Activated T-cell treated with anti-CD3 and anti-CD28 coated beads for 1 hour (primary cell): ENCODE measurements around the gene PRKAG2.
"Not testable (repeated sequence)": the region's sequence is repeated elsewhere in the genome, so short reads cannot be mapped to it uniquely, and the experiment has no call there.

Experiments used
- DNase-seq: peaks from one replicate; pipeline ENCODE4 v3.0.0-alpha.2; 2020; ENCODE audit warnings: low read depth

The PRKAG2 gene

DNA sequence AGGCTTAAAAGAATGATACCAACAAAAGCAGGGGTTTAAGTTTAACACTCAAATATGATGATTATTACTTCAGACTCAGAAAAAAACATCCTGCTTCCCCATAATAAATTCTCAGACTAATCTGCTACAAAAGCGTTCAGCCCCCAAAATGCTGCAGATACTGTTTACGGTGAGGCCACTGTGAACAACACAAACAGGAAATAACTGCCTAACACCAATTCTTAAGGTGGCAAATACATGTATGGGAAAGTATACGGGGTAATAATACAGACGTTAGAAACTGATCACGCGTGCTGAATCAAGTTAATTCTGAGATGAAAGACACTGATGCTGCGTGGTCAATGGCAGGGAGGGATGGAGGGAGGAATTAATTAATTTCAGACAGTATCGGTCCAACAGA, 295.2 kb downstream of the PRKAG2 start:
- no peak for DNase-seq

DNA sequence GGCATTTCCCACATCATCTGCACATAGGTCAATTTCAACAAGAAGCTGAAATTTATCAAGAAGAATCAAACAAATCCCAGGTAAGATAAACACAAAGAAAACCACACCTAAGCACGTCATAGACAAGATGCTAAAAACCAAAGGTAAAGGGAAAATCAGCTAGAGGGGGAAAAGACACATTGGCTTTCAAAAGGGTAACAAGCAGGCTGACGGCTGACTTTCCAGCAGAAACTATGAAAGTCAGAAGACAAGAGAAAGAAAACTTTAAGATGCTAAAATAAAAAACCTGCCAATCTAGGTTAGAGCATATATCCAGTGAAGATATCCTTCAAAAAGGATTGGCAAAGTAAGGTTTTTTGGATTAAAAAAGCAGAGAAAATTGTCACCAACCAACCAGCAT, 297.3 kb downstream of the PRKAG2 start:
- DNase-seq: no peak

DNA sequence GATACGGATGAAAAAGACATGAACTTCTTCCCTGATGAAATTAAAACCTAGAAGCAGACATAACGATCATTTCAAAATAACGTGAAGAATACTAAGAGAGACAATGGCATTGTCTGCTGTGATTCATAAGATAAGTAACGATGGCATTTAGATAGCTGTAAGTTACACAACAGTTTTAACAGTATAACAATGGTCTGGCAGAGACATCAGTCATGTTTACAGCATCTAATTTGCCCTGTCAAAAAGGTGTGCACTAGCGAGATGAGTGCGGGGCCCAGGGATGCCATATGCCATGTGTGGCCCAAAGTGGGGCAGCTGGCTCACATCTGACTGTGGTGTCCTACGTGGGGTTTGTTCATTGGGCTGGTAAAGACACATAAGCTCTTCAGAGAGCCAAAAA, 301.5 kb downstream of the PRKAG2 start:
- no peak for DNase-seq

DNA sequence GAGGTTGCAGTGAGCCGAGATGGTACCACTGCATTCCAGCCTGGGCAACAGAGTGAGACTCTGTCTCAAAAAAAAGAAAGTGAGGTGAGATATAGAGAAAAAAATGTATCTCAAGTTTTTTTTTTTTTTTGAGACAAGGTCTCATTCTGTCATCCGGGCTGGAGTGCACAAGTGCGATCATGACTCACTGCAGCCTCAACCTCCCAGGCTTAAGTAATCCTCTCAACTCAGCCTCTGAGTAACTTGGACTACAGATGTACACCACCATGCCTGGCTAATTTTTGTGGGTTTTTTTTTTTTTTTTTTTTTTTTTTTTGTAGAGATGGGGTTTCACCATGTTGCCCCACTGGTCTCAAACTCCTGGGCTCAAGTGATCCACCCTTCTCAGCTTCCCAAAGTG, 303.9 kb downstream of the PRKAG2 start:
- DNase-seq: not testable (repeated sequence)

DNA sequence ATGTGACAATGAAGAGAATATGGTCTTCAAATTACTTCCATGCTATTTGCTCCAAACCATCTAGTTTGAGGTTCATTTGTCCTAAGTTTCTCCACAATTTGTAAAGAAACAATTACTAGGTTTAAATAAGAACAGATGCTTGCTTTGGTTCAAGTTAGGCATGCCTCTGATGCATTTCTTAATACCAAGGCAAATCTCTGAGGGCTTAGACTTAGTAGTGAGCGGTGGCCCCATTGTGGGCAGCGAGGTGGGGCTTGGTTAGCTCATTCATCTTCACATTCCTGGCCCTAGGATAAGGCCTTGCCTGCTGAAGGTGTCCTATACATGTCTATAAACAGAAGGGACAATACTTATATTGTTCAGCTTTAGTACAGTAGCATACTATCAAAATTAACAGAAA, 304.8 kb downstream of the PRKAG2 start:
- DNase-seq: no peak

DNA sequence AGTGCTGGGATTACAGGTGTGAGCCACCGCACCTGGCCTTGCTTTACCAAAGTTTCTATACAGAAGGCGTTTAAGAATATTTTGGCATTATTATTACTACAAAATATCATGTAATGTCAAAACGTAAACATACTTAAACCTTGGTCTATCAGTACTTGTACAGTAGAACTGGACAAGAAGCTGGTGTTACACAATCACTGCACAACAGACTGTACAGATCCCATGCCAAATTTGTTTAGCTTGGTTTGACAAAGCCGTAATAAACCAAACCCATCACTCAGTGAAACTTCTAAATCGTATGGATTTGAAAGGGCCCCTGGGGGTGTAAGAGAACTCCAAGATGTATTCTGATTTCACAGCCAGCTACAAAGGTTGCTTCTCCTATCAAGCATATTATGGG, 305.4 kb downstream of the PRKAG2 start:
- DNase-seq: no peak

DNA sequence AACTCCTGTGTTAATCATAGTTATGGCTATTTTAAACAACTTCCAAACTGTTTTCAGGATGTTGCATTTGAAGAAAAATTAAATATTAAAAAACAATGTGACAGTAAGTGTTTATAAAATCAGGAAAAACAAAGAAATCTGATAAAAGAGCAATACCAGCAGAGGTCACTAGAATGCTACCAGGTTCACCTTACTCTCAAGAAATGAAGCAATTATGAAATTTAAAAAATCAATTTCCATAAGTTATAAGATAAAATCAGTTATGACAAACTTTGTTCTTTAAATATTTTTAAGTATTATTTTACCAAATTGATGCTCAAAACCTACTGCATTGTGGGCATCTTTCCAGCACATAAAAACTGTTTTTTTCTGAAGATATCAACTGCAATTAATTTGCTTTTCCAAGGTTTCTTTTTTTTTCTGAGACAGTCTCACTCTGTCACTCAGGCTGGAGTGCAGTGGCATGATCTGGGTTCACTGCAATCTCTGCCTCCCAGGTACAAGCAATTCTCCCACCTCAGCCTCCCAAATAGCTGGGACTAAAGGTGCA, 306.5 kb downstream of the PRKAG2 start:
- DNase-seq: no peak

DNA sequence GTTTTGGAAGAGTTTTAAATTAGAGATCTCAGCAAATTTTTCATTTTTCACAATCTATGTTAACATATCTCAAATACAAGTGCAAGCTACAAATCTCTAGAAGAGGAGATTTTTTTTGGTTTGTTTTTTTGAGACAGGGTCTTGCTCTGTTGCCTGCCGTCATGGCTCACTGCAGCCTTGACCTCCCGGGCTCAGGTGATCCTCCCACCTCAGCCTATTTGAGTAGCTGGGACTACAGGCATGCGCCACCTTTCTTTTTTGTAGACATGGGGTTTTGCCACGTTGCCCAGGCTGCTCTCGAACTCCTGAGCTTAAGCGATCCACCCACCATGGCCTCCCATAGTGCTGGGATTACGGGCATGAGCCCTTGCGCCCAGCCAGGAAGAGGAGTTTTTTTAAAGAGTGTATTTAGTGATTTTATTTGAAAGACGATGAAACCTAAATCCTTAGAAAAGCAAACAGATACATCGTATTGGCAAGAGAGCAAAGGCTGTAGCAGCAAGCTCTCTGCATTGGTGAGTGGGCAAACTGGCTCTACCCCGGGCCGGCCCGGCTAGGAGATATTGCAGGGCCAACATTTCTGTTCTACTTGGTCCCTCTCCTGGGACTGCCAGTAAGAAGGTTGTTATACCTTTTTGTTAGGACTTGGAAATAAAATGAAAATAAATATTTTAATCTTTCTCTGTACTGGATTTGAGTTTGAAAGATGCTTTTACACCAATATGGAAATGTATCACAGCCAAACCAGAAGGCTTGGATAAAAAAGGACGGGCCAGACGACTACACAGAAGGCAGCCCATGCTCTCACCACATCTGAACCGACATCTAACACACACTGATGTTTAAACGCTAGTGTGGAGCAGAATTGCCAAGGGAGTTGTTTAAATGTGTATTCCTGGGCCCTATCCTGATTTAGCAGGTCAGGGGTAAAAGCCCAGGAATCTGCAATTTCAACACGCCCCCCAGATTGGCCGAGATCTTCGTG, 307.7 kb downstream of the PRKAG2 start:
- no peak for DNase-seq

DNA sequence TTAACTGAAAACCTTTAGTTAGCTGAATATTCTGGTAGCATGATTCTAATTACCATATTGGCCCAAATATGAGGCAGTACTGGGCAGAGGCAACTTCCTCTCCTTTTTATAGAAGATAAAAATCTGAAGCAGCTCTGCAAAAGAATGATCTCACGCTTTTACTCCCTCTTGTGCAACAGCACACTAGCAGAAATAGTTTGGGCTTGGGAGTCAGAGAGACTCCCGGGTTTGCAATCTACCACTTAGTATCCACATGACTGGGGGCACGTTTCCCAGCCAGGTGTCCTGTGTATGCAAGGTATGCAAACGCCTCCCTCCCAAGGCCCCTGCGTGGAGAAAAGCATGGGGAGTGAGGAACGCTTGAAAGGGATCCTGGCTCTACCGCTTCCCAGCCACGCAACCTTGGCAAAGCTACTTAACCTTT, 310.0 kb downstream of the PRKAG2 start:
- DNase-seq: no peak

DNA sequence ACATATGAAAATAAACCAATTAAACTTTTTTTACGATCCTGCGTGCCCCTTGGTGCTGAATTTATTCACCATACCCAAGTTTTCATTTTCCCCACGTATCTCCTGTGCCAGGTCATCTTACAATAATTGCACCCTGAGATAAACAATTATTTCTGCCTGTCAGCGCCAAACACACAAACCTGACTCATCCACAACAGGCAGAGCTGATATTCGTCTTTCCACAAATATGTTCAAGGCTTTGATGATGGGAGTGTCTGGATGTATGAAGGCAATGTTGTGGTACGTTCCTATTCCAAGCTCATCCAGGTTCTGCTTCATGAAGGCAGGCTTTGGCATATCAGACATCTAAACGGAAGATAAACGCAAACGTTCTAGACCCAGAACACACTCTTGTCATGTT, 311.4 kb downstream of the PRKAG2 start:
- no peak for DNase-seq

DNA sequence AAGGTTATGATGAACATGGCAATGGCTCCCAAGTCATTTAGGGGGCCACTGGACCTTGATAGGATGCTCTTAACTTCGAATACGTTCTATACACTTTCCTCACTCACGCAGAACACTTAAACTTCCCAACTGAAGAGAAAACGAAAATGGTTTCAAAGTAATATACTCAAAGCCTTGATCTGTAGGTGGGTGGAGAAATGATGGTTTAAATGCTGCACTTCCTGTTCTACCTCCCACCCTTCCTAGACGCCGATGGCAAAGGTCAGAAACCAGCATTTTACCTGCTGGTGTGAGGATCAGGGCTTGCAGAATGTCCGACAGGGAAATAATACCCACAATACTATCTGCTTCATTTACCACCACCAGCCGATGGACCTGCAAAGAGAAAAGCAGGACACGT, 316.7 kb downstream of the PRKAG2 start:
- no peak for DNase-seq

DNA sequence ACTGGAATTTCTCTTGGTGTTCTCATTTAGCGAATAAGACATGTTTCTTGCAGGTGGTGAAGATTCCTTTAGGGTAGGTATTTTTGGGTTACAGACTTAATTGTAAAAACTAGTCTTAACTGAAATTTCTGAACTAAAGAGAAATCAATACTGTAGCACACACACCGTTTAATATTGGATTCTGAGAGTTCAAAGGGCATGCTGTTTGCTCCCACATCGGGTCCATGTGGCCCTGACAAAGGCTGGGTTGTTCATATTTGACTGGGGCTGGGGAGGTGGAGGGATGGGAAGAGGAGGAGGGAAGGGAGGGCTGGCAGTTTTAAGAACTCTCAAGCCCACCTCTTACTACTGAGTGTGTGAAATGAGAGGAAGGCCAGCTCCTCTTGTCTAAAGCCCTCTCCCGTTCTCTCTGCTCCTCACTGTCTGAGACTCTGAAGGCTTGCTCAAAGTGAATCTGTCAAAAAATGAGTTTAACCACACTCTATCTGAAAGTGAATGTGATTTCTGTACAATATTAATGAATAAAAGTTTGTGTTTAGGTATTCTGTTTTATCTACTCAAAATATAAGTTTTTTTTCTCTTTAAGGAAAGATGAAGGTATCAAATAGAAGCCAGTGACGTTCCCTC, 317.2 kb downstream of the PRKAG2 start:
- no peak for DNase-seq

DNA sequence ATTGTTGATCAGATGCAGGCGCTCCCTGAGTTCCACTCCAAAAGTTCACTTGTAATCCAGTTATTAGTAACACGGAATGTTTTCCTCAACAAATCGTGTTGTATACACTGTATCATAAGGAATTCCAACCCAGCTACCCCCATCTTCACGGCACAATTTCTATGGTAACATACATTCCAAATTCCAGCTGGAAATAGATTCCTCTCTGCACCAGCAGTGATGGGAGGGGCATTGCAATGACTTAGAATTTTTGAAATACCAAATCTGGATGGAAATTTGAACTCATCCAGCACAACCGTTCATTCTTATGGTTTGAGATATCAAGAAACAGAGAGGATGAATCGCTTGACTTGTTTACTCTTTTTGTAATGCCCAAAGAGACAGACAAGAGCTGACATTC, 318.3 kb downstream of the PRKAG2 start:
- DNase-seq: no peak

DNA sequence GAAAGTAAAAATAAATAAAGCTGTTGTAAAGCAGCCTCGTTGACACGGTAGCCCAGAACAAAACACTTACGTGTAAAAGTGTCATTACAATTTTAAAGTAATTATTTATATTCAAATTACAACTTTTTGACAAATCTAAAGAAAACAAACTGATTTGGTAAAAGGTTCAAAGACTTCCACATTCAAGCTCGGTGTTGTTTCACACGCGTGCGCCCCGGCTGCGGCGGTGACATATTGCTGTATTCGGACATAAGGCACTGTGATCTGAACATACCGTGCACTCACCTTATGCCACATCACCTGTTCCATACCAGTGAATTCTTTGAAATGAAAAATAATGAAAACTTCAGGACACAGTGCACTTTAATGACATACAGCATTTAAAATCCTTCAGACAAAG, 320.3 kb downstream of the PRKAG2 start:
- DNase-seq: no peak

DNA sequence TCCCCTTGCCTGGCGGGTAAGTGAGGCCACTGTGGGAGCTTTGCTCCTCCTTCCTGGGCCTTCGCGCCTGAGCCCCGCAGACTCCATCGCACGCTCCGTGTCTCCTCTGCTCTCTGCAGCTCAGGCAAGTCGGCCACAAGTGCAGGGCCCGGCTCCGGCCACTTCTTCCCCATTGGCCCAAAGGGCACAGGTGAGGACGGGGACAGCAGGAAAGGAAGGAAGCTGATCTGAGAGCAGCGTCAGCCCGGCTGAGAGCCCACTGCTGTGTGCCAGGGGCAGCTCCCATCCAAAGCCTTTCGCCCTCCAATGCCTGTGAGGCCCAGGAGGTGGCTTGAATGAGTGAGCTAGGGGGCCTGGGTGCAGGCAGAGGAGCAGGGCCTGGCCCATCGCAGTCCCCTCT, 323.6 kb downstream of the PRKAG2 start:
- DNase-seq: no peak

DNA sequence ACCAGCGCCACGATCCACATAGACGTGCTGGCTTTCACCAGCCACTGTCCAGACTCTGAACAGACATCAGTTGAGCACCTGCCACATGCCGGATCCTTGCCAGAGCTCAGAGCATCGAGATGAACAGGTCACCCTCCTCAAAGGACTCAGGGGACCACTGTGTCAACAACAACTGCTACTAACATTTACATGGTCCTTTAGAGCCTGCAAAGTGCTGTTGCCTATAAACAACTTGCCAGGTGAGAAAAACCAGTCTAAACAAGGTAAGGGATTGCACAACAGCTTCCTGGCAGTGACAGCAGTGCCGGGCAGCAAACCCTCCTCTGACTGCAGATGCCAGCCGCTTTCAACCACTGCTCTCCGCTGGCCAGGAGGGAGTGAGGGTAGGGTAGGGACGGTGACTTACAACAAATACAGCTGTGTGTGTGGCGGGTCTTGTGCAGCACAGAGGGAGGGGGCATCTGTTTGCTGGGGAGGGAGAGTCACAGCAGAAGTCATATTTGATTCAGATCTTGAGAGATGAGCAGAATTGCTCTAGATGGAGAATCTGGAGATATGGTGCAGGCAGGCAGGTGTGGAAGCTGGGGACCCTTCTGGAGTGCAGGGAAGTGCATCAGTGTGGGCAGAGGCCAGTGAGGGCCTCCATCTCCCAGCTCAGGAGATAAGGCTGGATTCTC, 324.4 kb downstream of the PRKAG2 start:
- no peak for DNase-seq

DNA sequence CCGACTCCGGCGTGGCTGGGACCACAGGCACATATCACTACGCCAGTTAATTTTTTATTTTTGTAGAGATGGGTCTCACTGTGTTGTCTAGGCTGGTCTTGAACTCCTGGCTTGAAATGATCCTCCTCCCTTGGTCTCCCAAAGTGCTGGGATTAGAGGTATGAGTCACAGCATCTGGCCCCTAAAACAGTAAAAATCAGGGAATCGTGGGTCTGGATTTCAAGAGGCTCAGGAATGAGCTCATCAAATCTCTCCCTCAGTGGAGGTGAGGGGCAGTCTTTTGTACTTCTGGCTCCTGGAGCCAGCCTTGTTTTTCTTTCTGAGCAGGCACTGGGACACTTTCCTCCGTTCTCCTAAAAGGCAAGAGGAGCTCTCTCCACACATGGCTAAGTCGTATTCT, 325.1 kb downstream of the PRKAG2 start:
- DNase-seq: no peak

DNA sequence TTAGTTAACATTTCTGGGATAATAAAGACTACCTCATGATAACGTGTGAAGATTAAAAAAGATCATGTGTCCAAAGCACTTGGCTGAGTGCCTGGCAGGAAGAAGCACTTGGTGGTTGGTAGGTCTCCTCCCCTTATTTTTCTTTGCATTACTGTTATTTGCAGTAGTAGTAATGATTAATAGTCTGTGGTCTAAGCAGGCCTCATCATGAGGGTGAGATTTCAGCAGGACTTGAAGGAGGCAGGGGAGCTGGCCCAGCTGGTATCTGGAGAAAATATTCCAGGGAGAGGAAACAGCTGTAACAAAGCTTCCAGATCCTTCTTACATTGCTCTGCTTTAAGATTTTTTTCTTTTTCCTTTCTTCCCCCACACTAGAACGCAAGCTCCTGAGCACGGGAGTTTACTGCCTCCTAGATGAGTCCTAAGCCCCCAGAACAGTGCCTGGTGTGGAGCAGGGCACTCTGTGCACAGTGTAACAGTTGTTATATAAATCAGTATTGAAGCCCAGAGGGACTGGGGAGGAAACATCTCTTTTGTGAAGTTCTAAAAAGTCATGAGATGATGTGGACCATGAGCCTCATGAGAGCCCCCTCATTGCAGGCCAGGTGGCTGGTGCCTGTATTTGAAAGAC, 326.1 kb downstream of the PRKAG2 start:
- DNase-seq: no peak

DNA sequence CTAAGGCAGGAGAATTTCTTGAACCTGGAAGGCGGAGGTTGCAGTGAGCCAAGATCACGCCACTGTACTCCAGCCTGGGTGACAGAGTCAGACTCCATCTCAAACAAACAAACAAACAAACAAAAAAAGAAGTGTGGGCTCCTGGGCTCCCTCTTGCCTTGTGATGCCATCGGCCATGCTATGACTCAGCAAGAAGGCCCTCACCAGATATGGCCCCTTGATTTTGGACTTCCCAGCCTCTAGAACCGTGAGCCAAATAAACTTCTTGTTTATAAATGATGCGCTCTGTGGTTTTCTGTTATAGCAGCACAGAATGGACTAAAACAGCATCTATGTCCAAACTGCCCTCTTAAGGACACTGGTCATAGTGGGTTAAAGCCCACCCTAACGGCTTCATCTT, 327.3 kb downstream of the PRKAG2 start:
- no peak for DNase-seq

DNA sequence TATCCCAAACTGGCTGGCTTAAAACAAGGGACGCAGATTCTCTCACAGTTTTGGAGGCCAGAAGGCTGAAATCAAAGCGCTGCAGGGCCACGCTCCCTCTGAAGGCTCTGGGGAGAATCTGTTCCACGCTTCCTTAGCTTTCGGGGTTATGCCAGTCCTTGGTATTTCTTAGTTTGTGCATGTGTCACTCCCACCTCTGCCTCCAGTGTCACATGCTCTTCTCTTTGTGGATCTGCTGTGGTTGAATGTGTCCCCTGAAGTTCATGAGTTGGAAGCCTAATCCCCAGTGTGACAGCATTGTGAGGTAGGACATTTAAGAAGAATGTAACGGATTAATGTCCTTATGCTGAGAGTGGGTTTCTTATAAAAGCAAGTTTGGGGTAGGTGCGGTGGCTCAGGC, 327.8 kb downstream of the PRKAG2 start:
- no peak for DNase-seq

DNA sequence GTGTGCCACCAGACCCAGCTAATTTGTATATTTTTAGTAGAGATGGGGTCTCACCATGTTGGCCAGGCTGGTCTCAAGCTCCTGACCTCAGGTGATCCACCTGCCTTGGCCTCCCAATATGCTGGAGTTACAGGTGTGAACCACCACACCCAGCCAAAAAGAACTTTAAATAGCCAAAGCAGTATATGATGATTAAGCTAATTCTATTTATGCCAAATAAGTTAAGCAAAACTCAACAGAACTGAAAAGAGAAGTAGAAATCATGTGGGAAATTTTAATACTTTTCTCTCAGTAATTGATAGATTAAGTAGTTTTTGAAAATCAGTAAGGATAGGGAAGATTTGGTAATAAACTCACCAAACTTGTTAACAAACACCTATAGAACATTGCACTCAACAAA, 332.7 kb downstream of the PRKAG2 start:
- DNase-seq: no peak

DNA sequence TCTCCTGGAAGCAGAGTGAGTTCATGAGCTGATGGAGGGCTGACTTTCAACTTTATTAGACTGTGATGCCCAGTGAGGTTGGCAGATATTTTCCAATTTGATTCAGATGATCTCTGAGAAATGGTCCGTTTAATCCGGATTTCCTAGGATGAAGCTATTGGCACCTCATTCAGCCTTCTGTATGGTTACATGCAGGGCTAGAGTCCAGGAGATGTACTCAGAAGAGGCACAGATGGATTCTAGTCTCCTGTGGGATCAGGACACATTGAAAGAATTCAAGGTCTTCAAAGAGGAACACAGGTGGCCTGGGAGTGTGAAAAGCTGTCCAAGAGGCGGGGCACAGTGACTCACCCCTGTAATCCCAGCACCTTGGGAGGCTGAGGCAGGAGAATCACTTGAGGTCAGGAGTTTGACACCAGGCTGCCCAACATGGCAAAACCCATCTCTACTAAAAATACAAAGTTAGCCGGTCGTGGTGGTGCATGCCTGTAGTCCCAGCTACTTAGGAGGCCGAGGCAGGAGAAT, 334.2 kb downstream of the PRKAG2 start:
- no peak for DNase-seq
